B cell (primary cell): ENCODE results near the gene ABL1. TPM values are rescaled to one million over a fixed set of nuclear protein-coding genes. Genes with fewer than 3 reads are reported as not detected.

ENCODE experiments used
- ATAC-seq: fragments of 200-7000 bp; cut with Tn5 transposase; one replicate; pipeline ENCODE4 v1.10.0; 2021; ENCODE audit warnings: low read depth, mild to moderate bottlenecking, moderate number of reproducible peaks, moderate library complexity
- CTCF ChIA-PET: fragments of 350-600 bp; sonication (Branson Sonifier 250); formaldehyde crosslinking; loops from one replicate; lab custom pipeline; 2021; ENCODE audit warnings: antibody characterized with exemption, inconsistent platforms; lab: Charles Lee
- POLR2A ChIA-PET: fragments of 350-600 bp; sonication (Branson Sonifier 250); formaldehyde crosslinking; loops from one replicate; lab custom pipeline; 2021; ENCODE audit warnings: antibody characterized with exemption; lab: Charles Lee
- DNase-seq: peaks from one replicate; pipeline ENCODE4 v3.0.0; 2013
- H2AFZ ChIP-seq: 2 replicates; pipeline ENCODE4 v1.6.1; 2012; ENCODE audit warnings: mild to moderate bottlenecking, low read depth, low read length; ENCODE audit not compliant: insufficient read depth, poor library complexity, severe bottlenecking
- H3K27ac ChIP-seq, 2 donors: 1 replicate in 1 of 2; 2 replicates in 1 of 2; pipeline ENCODE4 v1.5.1; 2012 to 2013; ENCODE audit warnings: low read length in 2 of 2, mild to moderate bottlenecking in 2 of 2, moderate library complexity in 1 of 2
- H3K27me3 ChIP-seq, 4 experiments: fragments of 200-600 bp in 1 of 4; sonication (generic) in 1 of 4; replicated peaks in 1 of 4; 1 replicate in 2 of 4; 2 replicates in 2 of 4; pipeline versions ENCODE4 v1.6.1 to v1.7.0; 2013 to 2016; ENCODE audit warnings: low read length in 3 of 4, mild to moderate bottlenecking in 2 of 4, mixed read lengths in 1 of 4, moderate library complexity in 1 of 4; ENCODE audit not compliant: insufficient read depth in 4 of 4, control insufficient read depth in 3 of 4; ENCODE audit errors: control extremely low read depth in 1 of 4
- H3K36me3 ChIP-seq, 2 experiments: replicated peaks in 1 of 2; 1 replicate in 1 of 2; 2 replicates in 1 of 2; pipeline versions ENCODE4 v1.6.1 to v1.7.1; 2013; ENCODE audit warnings: low read length in 1 of 2; ENCODE audit not compliant: insufficient read depth in 2 of 2, control insufficient read depth in 1 of 2; ENCODE audit errors: control extremely low read depth in 1 of 2, extremely low read depth in 1 of 2
- H3K4me1 ChIP-seq, 2 donors: fragments of 200-600 bp in 1 of 2; sonication (generic) in 1 of 2; 1 replicate in 1 of 2; 2 replicates in 1 of 2; pipeline versions ENCODE4 v1.5.1 to v1.6.1; 2013 to 2017; ENCODE audit warnings: low read length in 2 of 2; ENCODE audit not compliant: control insufficient read depth in 2 of 2, insufficient read depth in 2 of 2
- H3K4me2 ChIP-seq: replicated peaks from 2 replicates; pipeline ENCODE3; 2012; ENCODE audit warnings: mild to moderate bottlenecking, low read depth, low read length; ENCODE audit not compliant: poor library complexity, severe bottlenecking
- H3K4me3 ChIP-seq, 5 experiments: fragments of 200-600 bp in 1 of 5; sonication (generic) in 1 of 5; 1 replicate in 3 of 5; 2 replicates in 2 of 5; pipeline versions ENCODE4 v1.5.1 to v1.7.0; 2011 to 2016; ENCODE audit warnings: low read length in 4 of 5, mild to moderate bottlenecking in 4 of 5, low read depth in 2 of 5, control low read depth in 1 of 5, moderate library complexity in 1 of 5; ENCODE audit not compliant: insufficient read depth in 1 of 5; ENCODE audit errors: control extremely low read depth in 1 of 5, extremely low read depth in 1 of 5
- H3K79me2 ChIP-seq: fragments of 200-600 bp; sonication (generic); one replicate; pipeline ENCODE4 v1.6.0; 2016; ENCODE audit warnings: low read length; ENCODE audit not compliant: control insufficient read depth, insufficient read depth
- H3K9ac ChIP-seq: fragments of 200-600 bp; sonication (generic); 2 replicates; pipeline ENCODE4 v1.6.1; 2017; ENCODE audit warnings: mild to moderate bottlenecking, low read length, moderate library complexity
- H3K9me3 ChIP-seq, 3 donors: one replicate each; pipeline versions ENCODE4 v1.6.1 to v1.7.1; 2013; ENCODE audit warnings: low read length in 2 of 3; ENCODE audit not compliant: control insufficient read depth in 2 of 3, insufficient read depth in 1 of 3; ENCODE audit errors: control extremely low read depth in 1 of 3
- H4K20me1 ChIP-seq: 2 replicates; pipeline ENCODE4 v1.6.0; 2012; ENCODE audit warnings: mild to moderate bottlenecking, low read length; ENCODE audit not compliant: insufficient read depth, control insufficient read depth, poor library complexity, severe bottlenecking
- H3K27ac Mint-ChIP-seq: one replicate; pipeline ENCODE4 v1.8.0; 2021; ENCODE audit warnings: mixed read lengths
- H3K27me3 Mint-ChIP-seq: one replicate; pipeline ENCODE4 v1.8.0; 2021; ENCODE audit warnings: mixed read lengths
- H3K4me1 Mint-ChIP-seq: one replicate; pipeline ENCODE4 v1.8.0; 2021; ENCODE audit warnings: mixed read lengths
- H3K4me3 Mint-ChIP-seq: one replicate; pipeline ENCODE4 v1.8.0; 2021; ENCODE audit warnings: mixed read lengths
- H3K9me3 Mint-ChIP-seq: one replicate; pipeline ENCODE4 v1.8.0; 2022; ENCODE audit warnings: mixed read lengths; ENCODE audit not compliant: insufficient read depth
- CTCF ChIP-seq: fragments of 200-600 bp; IDR thresholded peaks from one replicate; pipeline ENCODE4 v1.8.0; 2022; ENCODE audit warnings: antibody characterized with exemption, mild to moderate bottlenecking
- EZH2 ChIP-seq: IDR thresholded peaks from 2 replicates; pipeline ENCODE4 v1.6.1; 2012; ENCODE audit warnings: borderline replicate concordance, low read depth, mild to moderate bottlenecking, moderate library complexity, low read length; ENCODE audit not compliant: insufficient read depth, poor library complexity, severe bottlenecking
- WGBS: methylation state at CpG from one replicate; pipeline ENCODE4 v1.1.5; 2013; ENCODE audit warnings: missing lambda C conversion rate; ENCODE audit not compliant: insufficient coverage; 5-methylcytosine and 5-hydroxymethylcytosine counted together
- intact Hi-C: fragments of 100-400 bp; cut with micrococcal nuclease; formaldehyde crosslinking; loops from one replicate; pipeline ENCODE4 v1.10.0; 2022
- polyA plus RNA-seq: library from polyadenylated mRNA; depleted of rRNA; stranded (reverse); fragments of >200 nt; gene quantifications from 2 replicates; pipeline ENCODE4 v1.2.3, GENCODE V29; 2012
- total RNA-seq, 2 donors: library from RNA; stranded (reverse); fragments of 120-200 nt in 1 of 2; gene quantifications; 1 replicate in 1 of 2; 2 replicates in 1 of 2; pipeline versions ENCODE4 v1.2.3 to v1.2.4, GENCODE V29; 2013 to 2022

The ABL1 gene
- total and polyA plus RNA-seq, 2 donors (not counting 1 experiment from before 2014, with no cell fraction given), result 11.9 to 46.0 TPM

- ChIA-PET CTCF (interaction anchor here (1.1 kb wide), 1 partner anchor 15 kb away, joined by 5 read pairs; no protein-coding TSS in a partner anchor), POLR2A (no interaction called here)
- no peaks in the 10 kb centered on the region for H4K20me1 ChIP-seq
- H2AFZ ChIP-seq, result no peak overlapping the region
- no peak overlapping the region for H3K9ac ChIP-seq
- H3K79me2 ChIP-seq, result no peaks in the 10 kb centered on the region
- no peak overlapping the region for H3K4me3 Mint-ChIP-seq
- ATAC-seq, result no peak
- H3K27me3 ChIP-seq, result no peaks in the 10 kb centered on the region
- peaks cover 0 to 68% of the 10 kb centered on the region in 2 experiments for H3K36me3 ChIP-seq
- no peaks in the 10 kb centered on the region for H3K27me3 Mint-ChIP-seq
- no peaks in the 10 kb centered on the region for H3K4me1 ChIP-seq
- H3K4me3 ChIP-seq, result no peak overlapping the region
- DNase-seq, result no peak
- no peaks in the 10 kb centered on the region for H3K9me3 ChIP-seq
- intact Hi-C loops, result no loop called here
- no peak overlapping the region for H3K4me2 ChIP-seq
- no peak overlapping the region for H3K27ac ChIP-seq
- no peak overlapping the region for H3K27ac Mint-ChIP-seq
- 95% methylated on average over 3 of the region's 6 CpGs for WGBS
- TF ChIP-seq EZH2, result no peak
- TF ChIP-seq CTCF, result no peak
- no peaks in the 10 kb centered on the region for H3K4me1 Mint-ChIP-seq
- H3K9me3 Mint-ChIP-seq, result no peaks in the 10 kb centered on the region
Observed at GRCh38 chr9:130881516-130881915, 46.5 kb downstream of the ABL1 start.

- Mint-ChIP-seq H3K4me1 (no peaks in the 10 kb centered on the region), H3K27me3 (no peaks in the 10 kb centered on the region), H3K27ac (no peak overlapping the region), H3K9me3 (no peaks in the 10 kb centered on the region), H3K4me3 (no peak overlapping the region)
- Histone ChIP-seq H3K27ac (no peak overlapping the region), H3K27me3 (no peaks in the 10 kb centered on the region), H3K79me2 (no peaks in the 10 kb centered on the region), H3K9me3 (no peaks in the 10 kb centered on the region), H3K4me2 (no peak overlapping the region), H3K4me3 (no peak overlapping the region), H4K20me1 (no peaks in the 10 kb centered on the region), H3K36me3 (peaks cover 0 to 74% of the 10 kb centered on the region in 2 experiments), H3K9ac (no peak overlapping the region), H2AFZ (no peak overlapping the region), H3K4me1 (no peaks in the 10 kb centered on the region)
- intact Hi-C loops, result no loop called here
- POLR2A ChIA-PET, result no interaction called here
- WGBS, result 97% methylated on average over 11 of the region's 15 CpGs
- TF ChIP-seq EZH2, result no peak
- TF ChIP-seq CTCF, result no peak
- ATAC-seq (no peak), DNase-seq (no peak)
- CTCF ChIA-PET, result no interaction called here
Observed at GRCh38 chr9:130882696-130883225, 47.7 kb downstream of the ABL1 start.
